ENCODE measurements around the gene CRYBA4.

GRCh38 chr22:26581026-26581425, 40.7 kb upstream of the CRYBA4 start:
- TF ChIP-seq YY1 (IDR thresholded peaks at IDR 0.05; ENCODE audit: insufficient read depth, insufficient read length) (no peak), SUZ12 (IDR thresholded peaks at IDR 0.05; ENCODE audit: extremely low read depth, insufficient read depth, insufficient read length) (no peak), ZNF274 (IDR thresholded peaks at IDR 0.05; ENCODE audit: low read depth, low read length) (no peak)

All from NT2/D1 (cell line).